Kidney (tissue), 14 donors: Measurements from ENCODE around the gene MAP4. TPM values are rescaled to one million over a fixed set of nuclear protein-coding genes. Genes with fewer than 3 reads are reported as not detected.

Experiments
- DNase-seq, 5 donors: peaks; one replicate each; pipeline ENCODE4 v3.0.0-alpha.2; 2013 to 2020
- FAIRE-seq: peaks from 2 replicates; lab custom pipeline; 2012; peaks lifted over from hg19 to GRCh38; lab: Jason Lieb, UNC
- H3K27ac ChIP-seq, 2 donors: one replicate each; pipeline ENCODE4 v1.7.0; 2013; ENCODE audit warnings: low read depth in 2 of 2, low read length in 2 of 2, inconsistent platforms in 1 of 2
- H3K27me3 ChIP-seq: one replicate; pipeline ENCODE4 v1.7.1; 2013; ENCODE audit warnings: low read length, inconsistent platforms; ENCODE audit not compliant: control insufficient read depth, insufficient read depth
- H3K36me3 ChIP-seq, 3 donors: one replicate each; pipeline versions ENCODE4 v1.7.0 to v1.7.1; 2013; ENCODE audit warnings: low read length in 3 of 3, control low read depth in 1 of 3, inconsistent platforms in 1 of 3; ENCODE audit not compliant: insufficient read depth in 3 of 3, control insufficient read depth in 2 of 3
- H3K4me1 ChIP-seq, 3 donors: one replicate each; pipeline versions ENCODE4 v1.7.0 to v1.7.1; 2013; ENCODE audit warnings: low read length in 3 of 3, inconsistent platforms in 1 of 3, low read depth in 1 of 3; ENCODE audit not compliant: control insufficient read depth in 2 of 3, insufficient read depth in 2 of 3
- H3K4me3 ChIP-seq, 3 donors: one replicate each; pipeline versions ENCODE4 v1.7.0 to v1.8.1; 2013; ENCODE audit warnings: low read length in 3 of 3, control low read depth in 1 of 3, inconsistent platforms in 1 of 3
- H3K9ac ChIP-seq, 3 donors: one replicate each; pipeline versions ENCODE4 v1.7.0 to v1.7.1; 2013; ENCODE audit warnings: low read length in 3 of 3, control low read depth in 1 of 3, inconsistent platforms in 1 of 3
- H3K9me3 ChIP-seq, 3 donors: one replicate each; pipeline versions ENCODE4 v1.7.0 to v1.7.1; 2013; ENCODE audit warnings: low read length in 3 of 3, control low read depth in 1 of 3, inconsistent platforms in 1 of 3; ENCODE audit not compliant: control insufficient read depth in 2 of 3, insufficient read depth in 1 of 3
- intact Hi-C: fragments of 100-400 bp; cut with DNase I; formaldehyde crosslinking; loops from one replicate; pipeline ENCODE4 v1.11.1; 2022
- polyA plus RNA-seq: library from polyadenylated mRNA; stranded (reverse); fragments of 350-450 nt; fragmentation: Illumina TruSeq; extraction: RNeasy Lipid Tissue Mini Kit (QIAGEN cat#74804); gene quantifications from one replicate; pipeline ENCODE4 v1.2.3, GENCODE V29; 2014; ENCODE audit warnings: low read depth, low replicate concordance; ENCODE audit not compliant: insufficient read depth
- total RNA-seq: library from RNA; stranded (reverse); fragmentation: NEBNext Ultra II Directional; extraction: Animal tissue kit (Norgen Biotek cat#: 25700); gene quantifications from one replicate; pipeline ENCODE4 v1.2.1, GENCODE V29; 2021
- TF ChIP-seq, protein P1 (sequence below): IDR thresholded peaks from 3 replicates; pipeline ENCODE4 v1.5.1; 2012; ENCODE audit warnings: mild to moderate bottlenecking, moderate library complexity, borderline replicate concordance; ENCODE audit not compliant: insufficient read depth; ENCODE audit errors: extremely low read depth
- donor health status: control.
- donor health status: control.
- donor health status: control.
- donor health status: control.
- donor health status: control.
- donor health status: DM: yes; HTN: yes; CAD: no.
- donor health status: Normal renal cell carcinoma (clear cell type).

Gene MAP4
- total and polyA plus RNA-seq, 2 donors from 2014 or later = 69.6 to 239 TPM

DNA sequence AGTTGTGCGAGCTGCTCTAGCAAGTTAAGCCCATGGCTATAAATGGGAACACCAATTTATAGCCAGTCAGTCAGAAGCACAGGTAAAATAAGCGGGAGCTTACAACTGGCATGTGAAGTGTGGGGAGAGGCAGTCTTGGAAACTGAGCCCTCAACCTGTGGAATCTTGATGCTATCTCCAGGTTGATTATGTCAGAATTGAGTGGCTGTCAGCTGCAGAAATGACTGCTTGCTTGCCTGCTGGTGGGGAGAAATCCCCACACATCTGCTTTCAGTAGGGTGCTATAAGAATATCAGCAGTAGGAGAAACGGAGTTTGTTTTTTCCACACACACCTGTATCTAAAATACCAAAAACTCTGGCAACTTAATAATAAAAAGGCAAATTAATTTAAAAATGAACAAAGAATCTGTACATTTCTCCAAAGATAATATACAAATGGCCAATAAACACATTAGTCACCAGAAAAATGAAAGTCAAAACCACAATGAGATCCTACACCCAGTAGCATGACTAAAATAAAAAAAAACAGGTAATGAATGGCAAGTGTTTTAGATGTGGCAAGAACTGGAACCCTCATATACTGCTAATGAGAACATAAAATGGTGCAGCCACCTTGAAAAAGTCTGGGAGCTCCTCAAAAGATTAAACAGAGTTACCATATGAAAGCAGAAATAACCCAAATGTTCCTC is 26.0 kb upstream of the MAP4 start:
- H3K4me3 ChIP-seq = no peak overlapping the region
- no peaks in the 10 kb centered on the region for H3K9me3 ChIP-seq
- FAIRE-seq (no peak), DNase-seq (no peak)
- H3K4me1 ChIP-seq = peaks cover 3 to 12% (median 7%) of the 10 kb centered on the region in 3 donors
- no peak overlapping the region for H3K27ac ChIP-seq
- H3K9ac ChIP-seq = no peak overlapping the region
- TF ChIP-seq, protein P1, sequence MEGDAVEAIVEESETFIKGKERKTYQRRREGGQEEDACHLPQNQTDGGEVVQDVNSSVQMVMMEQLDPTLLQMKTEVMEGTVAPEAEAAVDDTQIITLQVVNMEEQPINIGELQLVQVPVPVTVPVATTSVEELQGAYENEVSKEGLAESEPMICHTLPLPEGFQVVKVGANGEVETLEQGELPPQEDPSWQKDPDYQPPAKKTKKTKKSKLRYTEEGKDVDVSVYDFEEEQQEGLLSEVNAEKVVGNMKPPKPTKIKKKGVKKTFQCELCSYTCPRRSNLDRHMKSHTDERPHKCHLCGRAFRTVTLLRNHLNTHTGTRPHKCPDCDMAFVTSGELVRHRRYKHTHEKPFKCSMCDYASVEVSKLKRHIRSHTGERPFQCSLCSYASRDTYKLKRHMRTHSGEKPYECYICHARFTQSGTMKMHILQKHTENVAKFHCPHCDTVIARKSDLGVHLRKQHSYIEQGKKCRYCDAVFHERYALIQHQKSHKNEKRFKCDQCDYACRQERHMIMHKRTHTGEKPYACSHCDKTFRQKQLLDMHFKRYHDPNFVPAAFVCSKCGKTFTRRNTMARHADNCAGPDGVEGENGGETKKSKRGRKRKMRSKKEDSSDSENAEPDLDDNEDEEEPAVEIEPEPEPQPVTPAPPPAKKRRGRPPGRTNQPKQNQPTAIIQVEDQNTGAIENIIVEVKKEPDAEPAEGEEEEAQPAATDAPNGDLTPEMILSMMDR = no peak
- H3K36me3 ChIP-seq = no peaks in the 10 kb centered on the region
- intact Hi-C loops = no loop called here
- no peaks in the 10 kb centered on the region for H3K27me3 ChIP-seq

DNA sequence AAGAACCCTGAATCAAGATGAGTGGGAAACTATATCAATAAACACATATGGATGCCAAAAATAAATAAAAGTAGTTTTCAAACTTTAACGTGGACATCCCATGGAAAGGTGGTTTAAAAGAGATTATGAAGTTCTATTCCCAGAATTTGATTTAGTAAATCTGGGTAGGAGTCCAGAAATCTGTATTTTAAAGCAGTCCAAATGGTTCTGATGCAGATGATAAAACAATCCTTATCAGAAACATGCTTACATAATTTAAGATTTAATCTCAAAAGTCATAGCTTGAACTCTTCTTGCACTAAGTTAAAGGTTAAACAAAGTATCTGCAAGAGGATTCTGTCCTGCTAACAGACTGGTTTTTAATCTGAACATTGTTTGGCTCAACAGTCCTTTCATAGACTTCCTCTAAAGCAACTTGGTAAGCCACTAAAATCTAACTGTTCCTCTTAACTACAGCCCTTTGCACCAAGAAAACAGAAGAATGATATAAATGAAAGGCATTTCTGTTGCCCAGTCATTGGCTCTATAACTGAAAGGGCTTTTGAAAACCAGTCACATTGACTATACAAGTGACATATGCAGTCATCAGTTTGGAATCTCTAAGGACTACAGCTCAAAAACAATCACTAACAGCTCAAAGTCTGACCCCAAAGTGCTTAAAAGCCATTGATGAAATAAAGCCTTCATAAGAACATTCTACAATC is 23.4 kb upstream of the MAP4 start:
- Histone ChIP-seq H3K27me3 (no peaks in the 10 kb centered on the region), H3K9ac (no peak overlapping the region), H3K4me1 (peaks cover 3 to 12% (median 7%) of the 10 kb centered on the region in 3 donors), H3K27ac (peak overlapping the region; percentile 9 to 20), H3K4me3 (no peak overlapping the region), H3K9me3 (no peaks in the 10 kb centered on the region), H3K36me3 (no peaks in the 10 kb centered on the region)
- DNase-seq (peak in 2 of 5 donors; percentile 39 to 46), FAIRE-seq (no peak)
- TF ChIP-seq, protein P1 = no peak
- intact Hi-C loops = no loop called here

GRCh38 chr3:48038971-48039481 is 22.8 kb upstream of the MAP4 start:
- no peaks in the 10 kb centered on the region for H3K27me3 ChIP-seq
- H3K4me3 ChIP-seq = no peak overlapping the region
- no peaks in the 10 kb centered on the region for H3K9me3 ChIP-seq
- TF ChIP-seq, protein P1 = no peak
- no peaks in the 10 kb centered on the region for H3K36me3 ChIP-seq
- FAIRE-seq (no peak), DNase-seq (peak in 1 of 5 donors; percentile 23)
- H3K4me1 ChIP-seq = peaks cover 3 to 12% (median 7%) of the 10 kb centered on the region in 3 donors
- H3K27ac ChIP-seq = peak overlapping the region; percentile 9 to 20
- intact Hi-C loops = no loop called here
- H3K9ac ChIP-seq = no peak overlapping the region
